ENCODE data around the gene FFAR4. TPM values are rescaled to one million over a fixed set of nuclear protein-coding genes. Genes with fewer than 3 reads are reported as not detected.

Gene FFAR4
- total and polyA plus RNA-seq, 2 donors (not counting 1 experiment from before 2014, with no cell fraction given), result not detected

DNA sequence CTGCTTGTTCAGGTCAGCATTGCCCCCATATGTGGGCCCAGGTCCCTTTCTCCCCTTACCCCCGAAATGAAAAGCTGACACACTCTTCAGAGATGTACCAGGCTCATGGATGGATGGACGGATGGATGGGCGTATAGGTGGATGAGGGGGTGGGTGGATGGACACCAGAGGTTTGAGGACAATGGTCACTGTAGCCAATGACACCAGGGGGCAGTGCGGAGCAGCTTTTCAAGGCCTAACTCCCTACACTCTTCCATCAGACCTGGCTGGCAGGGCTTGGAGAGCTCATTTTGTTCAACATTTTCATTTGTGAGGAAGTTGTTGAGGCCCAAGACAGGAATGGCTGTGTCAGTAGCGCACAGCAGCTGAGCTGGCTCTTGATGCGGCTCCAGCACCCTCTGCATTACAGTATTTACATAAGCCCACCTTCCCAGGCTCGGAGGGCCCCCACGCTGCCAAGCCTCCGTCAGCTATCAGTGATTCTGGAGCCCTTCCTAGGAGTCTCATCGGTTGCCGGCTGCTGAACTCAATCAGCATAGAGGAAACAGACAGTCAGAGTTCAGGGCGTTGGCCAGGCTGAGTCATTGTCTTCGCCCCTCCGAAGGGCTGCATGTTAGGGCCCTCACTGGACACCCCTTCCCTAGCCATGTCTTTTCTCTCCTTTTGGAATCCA, 11.6 kb upstream of the FFAR4 start:
- H3K27ac ChIP-seq (ENCODE audit: insufficient read depth, low read length), result no peak overlapping the region
- H3K4me1 ChIP-seq (ENCODE audit: control insufficient read depth, extremely low read depth, insufficient read depth, low read length), result no peaks in the 10 kb centered on the region
- H3K9me3 ChIP-seq (ENCODE audit: control insufficient read depth, insufficient read depth, low read depth, low read length), result no peaks in the 10 kb centered on the region
- TF ChIP-seq EZH2 (IDR thresholded peaks at IDR 0.05; ENCODE audit: low read length, missing control alignments), result no peak
- TF ChIP-seq, protein P1, sequence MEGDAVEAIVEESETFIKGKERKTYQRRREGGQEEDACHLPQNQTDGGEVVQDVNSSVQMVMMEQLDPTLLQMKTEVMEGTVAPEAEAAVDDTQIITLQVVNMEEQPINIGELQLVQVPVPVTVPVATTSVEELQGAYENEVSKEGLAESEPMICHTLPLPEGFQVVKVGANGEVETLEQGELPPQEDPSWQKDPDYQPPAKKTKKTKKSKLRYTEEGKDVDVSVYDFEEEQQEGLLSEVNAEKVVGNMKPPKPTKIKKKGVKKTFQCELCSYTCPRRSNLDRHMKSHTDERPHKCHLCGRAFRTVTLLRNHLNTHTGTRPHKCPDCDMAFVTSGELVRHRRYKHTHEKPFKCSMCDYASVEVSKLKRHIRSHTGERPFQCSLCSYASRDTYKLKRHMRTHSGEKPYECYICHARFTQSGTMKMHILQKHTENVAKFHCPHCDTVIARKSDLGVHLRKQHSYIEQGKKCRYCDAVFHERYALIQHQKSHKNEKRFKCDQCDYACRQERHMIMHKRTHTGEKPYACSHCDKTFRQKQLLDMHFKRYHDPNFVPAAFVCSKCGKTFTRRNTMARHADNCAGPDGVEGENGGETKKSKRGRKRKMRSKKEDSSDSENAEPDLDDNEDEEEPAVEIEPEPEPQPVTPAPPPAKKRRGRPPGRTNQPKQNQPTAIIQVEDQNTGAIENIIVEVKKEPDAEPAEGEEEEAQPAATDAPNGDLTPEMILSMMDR (conservative IDR thresholded peaks at IDR 0.05 in 1 of 2, IDR thresholded peaks at IDR 0.05 in 1 of 2; ENCODE audit: low read depth in 1 of 2, low read length in 2 of 2), result peak; percentile 46 to 79
- no peak overlapping the region for H3K9ac ChIP-seq (ENCODE audit: insufficient read depth, low read length)
- H3K4me3 ChIP-seq (replicated peaks in 1 of 4; ENCODE audit: control extremely low read depth in 1 of 4, insufficient read depth in 1 of 4, low read depth in 3 of 4, low read length in 4 of 4), result no peak overlapping the region
- H3K27me3 ChIP-seq (ENCODE audit: control insufficient read depth, insufficient read depth, low read length), result no peaks in the 10 kb centered on the region
- no peaks in the 10 kb centered on the region for H3K79me2 ChIP-seq (ENCODE audit: control insufficient read depth, insufficient read depth, low read length)
- no peak overlapping the region for H2AFZ ChIP-seq (ENCODE audit: low read length)
- H3K36me3 ChIP-seq (ENCODE audit: control insufficient read depth, insufficient read depth, low read length), result no peaks in the 10 kb centered on the region
- no peak overlapping the region for H3K4me2 ChIP-seq (ENCODE audit: extremely low read depth, insufficient read depth, low read length)
- peak; percentile 37 to 65 for DNase-seq (ENCODE audit: low read depth in 2 of 2)
- H4K20me1 ChIP-seq (ENCODE audit: control insufficient read depth, extremely low read depth, insufficient read depth, low read length), result no peaks in the 10 kb centered on the region

DNA sequence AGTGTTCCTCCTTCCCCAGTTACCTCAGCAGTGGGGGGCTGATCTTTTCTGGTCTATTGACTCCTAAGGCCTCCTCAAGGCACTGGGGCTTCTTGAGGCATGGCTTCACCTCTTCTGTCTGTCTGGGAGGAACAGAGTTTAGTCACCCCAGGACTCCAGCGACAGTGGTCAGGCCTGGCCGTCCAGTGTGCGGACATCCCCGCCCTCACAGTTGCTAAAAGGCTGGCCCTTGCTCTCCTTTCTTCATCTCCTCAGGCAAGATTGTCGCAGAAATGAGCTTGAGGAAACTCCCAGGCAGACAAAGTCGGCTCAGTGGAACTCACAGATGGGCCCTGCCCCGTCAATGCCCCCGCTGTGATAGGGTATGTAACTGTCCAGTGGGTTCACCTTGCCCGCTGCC, 7.0 kb upstream of the FFAR4 start:
- H3K27me3 ChIP-seq (ENCODE audit: control insufficient read depth, insufficient read depth, low read length), result no peaks in the 10 kb centered on the region
- no peak overlapping the region for H3K27ac ChIP-seq (ENCODE audit: insufficient read depth, low read length)
- no peak for TF ChIP-seq EZH2 (IDR thresholded peaks at IDR 0.05; ENCODE audit: low read length, missing control alignments)
- TF ChIP-seq, protein P1 (conservative IDR thresholded peaks at IDR 0.05 in 1 of 2, IDR thresholded peaks at IDR 0.05 in 1 of 2; ENCODE audit: low read depth in 1 of 2, low read length in 2 of 2), result no peak
- H3K79me2 ChIP-seq (ENCODE audit: control insufficient read depth, insufficient read depth, low read length), result no peaks in the 10 kb centered on the region
- DNase-seq (ENCODE audit: low read depth in 2 of 2), result no peak
- no peak overlapping the region for H3K4me2 ChIP-seq (ENCODE audit: extremely low read depth, insufficient read depth, low read length)
- H3K36me3 ChIP-seq (ENCODE audit: control insufficient read depth, insufficient read depth, low read length), result no peaks in the 10 kb centered on the region
- no peaks in the 10 kb centered on the region for H4K20me1 ChIP-seq (ENCODE audit: control insufficient read depth, extremely low read depth, insufficient read depth, low read length)
- H3K9me3 ChIP-seq (ENCODE audit: control insufficient read depth, insufficient read depth, low read depth, low read length), result no peaks in the 10 kb centered on the region
- no peak overlapping the region for H3K4me3 ChIP-seq (replicated peaks in 1 of 4; ENCODE audit: control extremely low read depth in 1 of 4, insufficient read depth in 1 of 4, low read depth in 3 of 4, low read length in 4 of 4)
- H3K4me1 ChIP-seq (ENCODE audit: control insufficient read depth, extremely low read depth, insufficient read depth, low read length), result no peaks in the 10 kb centered on the region
- no peak overlapping the region for H3K9ac ChIP-seq (ENCODE audit: insufficient read depth, low read length)
- no peak overlapping the region for H2AFZ ChIP-seq (ENCODE audit: low read length)

DNA sequence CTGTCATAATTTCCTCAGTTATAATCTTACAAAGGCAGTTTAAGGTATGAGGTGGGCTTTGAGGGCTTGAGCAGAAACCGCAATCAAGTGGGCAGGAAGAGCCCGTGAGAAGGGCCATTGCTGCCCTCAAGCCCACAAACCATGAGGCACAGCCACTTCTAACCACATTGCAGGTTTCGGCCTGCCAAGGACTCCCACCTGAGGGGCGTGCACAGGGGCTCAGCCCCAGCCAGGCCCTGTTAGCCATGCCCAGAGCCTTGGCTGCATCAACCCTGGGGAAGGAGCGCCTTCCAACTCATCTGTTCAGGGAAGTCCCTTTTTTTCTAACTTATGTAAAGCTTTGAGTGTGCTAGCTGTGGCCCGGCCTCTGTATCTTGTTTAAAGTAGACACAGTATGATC, 5.9 kb upstream of the FFAR4 start:
- DNase-seq (ENCODE audit: low read depth in 2 of 2), result no peak
- TF ChIP-seq, protein P1 (conservative IDR thresholded peaks at IDR 0.05 in 1 of 2, IDR thresholded peaks at IDR 0.05 in 1 of 2; ENCODE audit: low read depth in 1 of 2, low read length in 2 of 2), result no peak
- no peak for TF ChIP-seq EZH2 (IDR thresholded peaks at IDR 0.05; ENCODE audit: low read length, missing control alignments)

More for the DNA sequence above, 5.9 kb upstream of the FFAR4 start:
- Histone ChIP-seq H3K4me2 (ENCODE audit: extremely low read depth, insufficient read depth, low read length) (no peak overlapping the region), H3K36me3 (ENCODE audit: control insufficient read depth, insufficient read depth, low read length) (no peaks in the 10 kb centered on the region), H3K9ac (ENCODE audit: insufficient read depth, low read length) (no peak overlapping the region), H3K4me3 (replicated peaks in 1 of 4; ENCODE audit: control extremely low read depth in 1 of 4, insufficient read depth in 1 of 4, low read depth in 3 of 4, low read length in 4 of 4) (no peak overlapping the region), H2AFZ (ENCODE audit: low read length) (no peak overlapping the region), H4K20me1 (ENCODE audit: control insufficient read depth, extremely low read depth, insufficient read depth, low read length) (no peaks in the 10 kb centered on the region), H3K79me2 (ENCODE audit: control insufficient read depth, insufficient read depth, low read length) (no peaks in the 10 kb centered on the region), H3K4me1 (ENCODE audit: control insufficient read depth, extremely low read depth, insufficient read depth, low read length) (no peaks in the 10 kb centered on the region), H3K27ac (ENCODE audit: insufficient read depth, low read length) (no peak overlapping the region), H3K9me3 (ENCODE audit: control insufficient read depth, insufficient read depth, low read depth, low read length) (no peaks in the 10 kb centered on the region), H3K27me3 (ENCODE audit: control insufficient read depth, insufficient read depth, low read length) (no peaks in the 10 kb centered on the region)

All from fibroblast of lung (primary cell).